GM19328 (cell line): ENCODE data around the gene SLC9A1.

Source experiments
- ATAC-seq: cut with Tn5 transposase; IDR thresholded peaks from one replicate; pipeline ENCODE4 v1.9.1; 2021; ENCODE audit warnings: mild to moderate bottlenecking, moderate library complexity; ENCODE audit not compliant: unreplicated experiment

SLC9A1 gene

GRCh38 chr1:27108588-27108987, 46.3 kb downstream of the SLC9A1 start:
- no peak for ATAC-seq

GRCh38 chr1:27106561-27107323, 48.2 kb downstream of the SLC9A1 start:
- no peak for ATAC-seq

GRCh38 chr1:27105018-27105417, 49.9 kb downstream of the SLC9A1 start:
- no peak for ATAC-seq

- ATAC-seq, result no peak
These were observed 51.4 kb downstream of the SLC9A1 start for GRCh38 chr1:27103498-27103897.

- ATAC-seq, result no peak
These were observed 52.0 kb downstream of the SLC9A1 start for GRCh38 chr1:27102707-27103468.

- ATAC-seq, result no peak
These were observed 52.7 kb downstream of the SLC9A1 start for GRCh38 chr1:27102134-27102706.

GRCh38 chr1:27101696-27102095, 53.2 kb downstream of the SLC9A1 start:
- no peak for ATAC-seq

- ATAC-seq, result no peak
These were observed 53.9 kb downstream of the SLC9A1 start for GRCh38 chr1:27101054-27101491.

- ATAC-seq, result no peak
These were observed 54.4 kb downstream of the SLC9A1 start for GRCh38 chr1:27100335-27101053.

GRCh38 chr1:27099587-27100334, 55.2 kb downstream of the SLC9A1 start:
- no peak for ATAC-seq

GRCh38 chr1:27099135-27099586, 55.8 kb downstream of the SLC9A1 start:
- no peak for ATAC-seq

- ATAC-seq, result no peak
These were observed 56.3 kb downstream of the SLC9A1 start for GRCh38 chr1:27098431-27099134.

- no peak for ATAC-seq
These were observed 57.4 kb downstream of the SLC9A1 start for GRCh38 chr1:27097484-27097917.

- no peak for ATAC-seq
These were observed 59.3 kb downstream of the SLC9A1 start for GRCh38 chr1:27095576-27095975.

GRCh38 chr1:27092888-27093287, 62.0 kb downstream of the SLC9A1 start:
- no peak for ATAC-seq

- ATAC-seq, result no peak
These were observed 64.0 kb downstream of the SLC9A1 start for GRCh38 chr1:27090911-27091310.

- no peak for ATAC-seq
These were observed 67.3 kb downstream of the SLC9A1 start for GRCh38 chr1:27087371-27088220.

- no peak for ATAC-seq
These were observed 68.3 kb downstream of the SLC9A1 start for GRCh38 chr1:27086628-27087027.

- ATAC-seq, result no peak
These were observed 68.9 kb downstream of the SLC9A1 start for GRCh38 chr1:27086026-27086425.
